HL-60 (cell line): ENCODE data around the gene PRR11.

ENCODE experiments used
- DNase-seq, 2 experiments: peaks; one replicate each; pipeline ENCODE4 v3.0.0-alpha.2; 2010 to 2020; ENCODE audit warnings: low read depth in 1 of 2, low spot score in 1 of 2
- H3K27ac ChIP-seq: fragments of 250-450 bp; sonication (Bioruptor Pico); replicated peaks from 2 replicates; pipeline ENCODE4 v1.5.1; 2020; ENCODE audit warnings: mild to moderate bottlenecking, moderate library complexity
- H3K27me3 ChIP-seq: fragments of 250-450 bp; sonication (Bioruptor Pico); 2 replicates; pipeline ENCODE4 v1.5.1; 2021; ENCODE audit warnings: mild to moderate bottlenecking, moderate library complexity; ENCODE audit not compliant: insufficient read depth, poor library complexity, severe bottlenecking
- H3K4me3 ChIP-seq: replicated peaks from 2 replicates; pipeline ENCODE4 v1.5.1; 2011; ENCODE audit warnings: mild to moderate bottlenecking, control low read depth, low read length; ENCODE audit not compliant: insufficient read depth
- GABPA ChIP-seq: IDR thresholded peaks from 2 replicates; pipeline ENCODE4 v1.6.1; 2012; ENCODE audit warnings: low read depth
- POLR2AphosphoS5 ChIP-seq: IDR thresholded peaks from 2 replicates; pipeline ENCODE4 v1.6.1; 2012; ENCODE audit warnings: low read depth
- SPI1 ChIP-seq: IDR thresholded peaks from 2 replicates; pipeline ENCODE4 v1.6.1; 2012; ENCODE audit warnings: low read depth, mild to moderate bottlenecking, borderline replicate concordance
- TF ChIP-seq, protein P1 (sequence below): IDR thresholded peaks from one replicate; pipeline ENCODE4 v1.5.1; 2011; ENCODE audit warnings: low read length, control low read depth, inconsistent platforms; ENCODE audit not compliant: insufficient read depth
- TF ChIP-seq, protein P2 (sequence below): IDR thresholded peaks from 2 replicates; pipeline ENCODE4 v1.6.1; 2012; ENCODE audit warnings: low read depth; ENCODE audit not compliant: insufficient replicate concordance

Gene PRR11

DNA sequence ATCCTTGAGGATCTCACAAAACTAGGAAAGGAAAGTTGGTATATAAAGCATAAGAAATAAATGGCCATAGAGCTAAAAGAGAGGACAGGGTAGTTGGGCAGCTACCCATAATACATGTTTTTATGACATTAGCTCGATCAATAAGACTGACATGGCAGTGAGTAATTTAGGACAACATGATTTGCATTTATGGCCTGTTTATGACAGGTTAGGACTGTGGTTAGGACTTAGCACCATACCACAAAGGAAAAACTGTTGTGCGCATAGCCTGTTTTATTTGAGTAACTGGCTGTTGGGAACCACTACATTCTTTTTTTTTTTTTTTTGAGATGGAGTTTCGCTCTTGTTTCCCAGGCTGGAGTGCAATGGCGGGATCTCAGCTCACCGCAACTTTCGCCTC, 30.9 kb upstream of the PRR11 start:
- H3K27ac ChIP-seq, result no peak overlapping the region

DNA sequence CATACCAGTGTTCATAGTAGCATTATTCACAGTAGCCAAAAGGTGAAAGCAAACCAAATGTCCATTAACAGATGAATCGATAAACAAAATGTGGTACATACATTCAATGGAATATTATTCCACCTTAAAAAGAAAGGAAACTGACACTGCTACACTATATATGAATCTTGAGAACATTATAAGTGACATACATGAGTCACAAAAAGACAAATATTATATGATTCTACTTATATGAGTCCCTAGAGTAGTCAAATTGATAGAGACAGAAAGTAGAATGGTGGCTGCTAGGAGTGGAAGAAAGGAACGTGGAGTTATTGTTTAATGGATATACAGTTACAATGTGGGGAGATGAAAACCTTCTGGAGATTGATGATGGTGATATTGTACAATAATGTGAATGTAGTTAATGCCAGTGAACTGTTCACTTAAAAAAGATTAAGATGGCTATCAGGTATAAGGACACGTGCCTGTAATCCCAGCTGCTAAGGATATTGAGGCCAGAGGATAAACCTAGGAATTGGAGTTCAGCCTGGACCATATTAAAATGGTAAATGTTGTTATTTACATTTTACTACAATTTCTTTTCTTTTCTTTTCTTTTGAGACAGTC, 28.6 kb upstream of the PRR11 start:
- Histone ChIP-seq H3K27ac (no peak overlapping the region), H3K4me3 (no peak overlapping the region), H3K27me3 (no peaks in the 10 kb centered on the region)
- no peak for TF ChIP-seq POLR2AphosphoS5
- TF ChIP-seq, protein P1, sequence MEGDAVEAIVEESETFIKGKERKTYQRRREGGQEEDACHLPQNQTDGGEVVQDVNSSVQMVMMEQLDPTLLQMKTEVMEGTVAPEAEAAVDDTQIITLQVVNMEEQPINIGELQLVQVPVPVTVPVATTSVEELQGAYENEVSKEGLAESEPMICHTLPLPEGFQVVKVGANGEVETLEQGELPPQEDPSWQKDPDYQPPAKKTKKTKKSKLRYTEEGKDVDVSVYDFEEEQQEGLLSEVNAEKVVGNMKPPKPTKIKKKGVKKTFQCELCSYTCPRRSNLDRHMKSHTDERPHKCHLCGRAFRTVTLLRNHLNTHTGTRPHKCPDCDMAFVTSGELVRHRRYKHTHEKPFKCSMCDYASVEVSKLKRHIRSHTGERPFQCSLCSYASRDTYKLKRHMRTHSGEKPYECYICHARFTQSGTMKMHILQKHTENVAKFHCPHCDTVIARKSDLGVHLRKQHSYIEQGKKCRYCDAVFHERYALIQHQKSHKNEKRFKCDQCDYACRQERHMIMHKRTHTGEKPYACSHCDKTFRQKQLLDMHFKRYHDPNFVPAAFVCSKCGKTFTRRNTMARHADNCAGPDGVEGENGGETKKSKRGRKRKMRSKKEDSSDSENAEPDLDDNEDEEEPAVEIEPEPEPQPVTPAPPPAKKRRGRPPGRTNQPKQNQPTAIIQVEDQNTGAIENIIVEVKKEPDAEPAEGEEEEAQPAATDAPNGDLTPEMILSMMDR, result no peak
- TF ChIP-seq, protein P2, sequence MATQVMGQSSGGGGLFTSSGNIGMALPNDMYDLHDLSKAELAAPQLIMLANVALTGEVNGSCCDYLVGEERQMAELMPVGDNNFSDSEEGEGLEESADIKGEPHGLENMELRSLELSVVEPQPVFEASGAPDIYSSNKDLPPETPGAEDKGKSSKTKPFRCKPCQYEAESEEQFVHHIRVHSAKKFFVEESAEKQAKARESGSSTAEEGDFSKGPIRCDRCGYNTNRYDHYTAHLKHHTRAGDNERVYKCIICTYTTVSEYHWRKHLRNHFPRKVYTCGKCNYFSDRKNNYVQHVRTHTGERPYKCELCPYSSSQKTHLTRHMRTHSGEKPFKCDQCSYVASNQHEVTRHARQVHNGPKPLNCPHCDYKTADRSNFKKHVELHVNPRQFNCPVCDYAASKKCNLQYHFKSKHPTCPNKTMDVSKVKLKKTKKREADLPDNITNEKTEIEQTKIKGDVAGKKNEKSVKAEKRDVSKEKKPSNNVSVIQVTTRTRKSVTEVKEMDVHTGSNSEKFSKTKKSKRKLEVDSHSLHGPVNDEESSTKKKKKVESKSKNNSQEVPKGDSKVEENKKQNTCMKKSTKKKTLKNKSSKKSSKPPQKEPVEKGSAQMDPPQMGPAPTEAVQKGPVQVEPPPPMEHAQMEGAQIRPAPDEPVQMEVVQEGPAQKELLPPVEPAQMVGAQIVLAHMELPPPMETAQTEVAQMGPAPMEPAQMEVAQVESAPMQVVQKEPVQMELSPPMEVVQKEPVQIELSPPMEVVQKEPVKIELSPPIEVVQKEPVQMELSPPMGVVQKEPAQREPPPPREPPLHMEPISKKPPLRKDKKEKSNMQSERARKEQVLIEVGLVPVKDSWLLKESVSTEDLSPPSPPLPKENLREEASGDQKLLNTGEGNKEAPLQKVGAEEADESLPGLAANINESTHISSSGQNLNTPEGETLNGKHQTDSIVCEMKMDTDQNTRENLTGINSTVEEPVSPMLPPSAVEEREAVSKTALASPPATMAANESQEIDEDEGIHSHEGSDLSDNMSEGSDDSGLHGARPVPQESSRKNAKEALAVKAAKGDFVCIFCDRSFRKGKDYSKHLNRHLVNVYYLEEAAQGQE, result no peak
- no peak for TF ChIP-seq GABPA
- no peak for TF ChIP-seq SPI1
- no peak for DNase-seq

More for the DNA sequence above, 30.9 kb upstream of the PRR11 start:
- no peaks in the 10 kb centered on the region for H3K27me3 ChIP-seq
- DNase-seq, result no peak
- TF ChIP-seq POLR2AphosphoS5, result no peak
- TF ChIP-seq GABPA, result no peak
- TF ChIP-seq, protein P2, result no peak
- TF ChIP-seq, protein P1, result no peak
- TF ChIP-seq SPI1, result no peak
- H3K4me3 ChIP-seq, result no peak overlapping the region

DNA sequence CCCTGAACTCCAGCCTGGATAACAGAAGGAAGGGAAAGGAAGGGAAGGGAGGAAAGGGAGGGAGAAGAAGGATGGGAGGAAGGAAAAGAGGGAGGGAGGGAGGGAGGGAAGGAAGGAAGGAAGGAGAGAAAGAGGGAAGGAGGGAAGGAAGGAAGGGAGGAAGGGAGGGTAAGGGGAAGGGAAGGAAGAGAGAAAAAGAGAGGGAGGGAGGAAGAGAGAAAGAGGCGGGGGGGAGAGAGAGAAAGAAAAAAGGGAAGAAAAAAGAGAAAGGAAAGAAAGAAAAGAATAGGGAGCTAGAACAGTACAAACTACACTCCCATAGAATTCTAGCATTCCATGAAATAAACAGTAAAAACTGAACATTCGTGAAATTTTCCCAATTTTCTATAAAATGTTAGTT, 25.7 kb upstream of the PRR11 start:
- no peak overlapping the region for H3K27ac ChIP-seq
- TF ChIP-seq, protein P2, result no peak
- TF ChIP-seq, protein P1, result no peak
- TF ChIP-seq SPI1, result no peak
- TF ChIP-seq GABPA, result no peak
- no peak for TF ChIP-seq POLR2AphosphoS5

More for the DNA sequence above, 25.7 kb upstream of the PRR11 start:
- H3K4me3 ChIP-seq, result no peak overlapping the region
- no peaks in the 10 kb centered on the region for H3K27me3 ChIP-seq
- DNase-seq, result no peak
